Erythroblast (primary cell): ENCODE results near the gene UNK.

Experiments
- GATA1 ChIP-seq: IDR thresholded peaks from 2 replicates; pipeline ENCODE4 v1.6.1; 2011; ENCODE audit warnings: low read depth, mild to moderate bottlenecking, control low read depth, low read length, moderate library complexity
- POLR2A ChIP-seq: IDR thresholded peaks from 2 replicates; pipeline ENCODE4 v1.6.1; 2011; ENCODE audit warnings: mild to moderate bottlenecking, low read length

DNA sequence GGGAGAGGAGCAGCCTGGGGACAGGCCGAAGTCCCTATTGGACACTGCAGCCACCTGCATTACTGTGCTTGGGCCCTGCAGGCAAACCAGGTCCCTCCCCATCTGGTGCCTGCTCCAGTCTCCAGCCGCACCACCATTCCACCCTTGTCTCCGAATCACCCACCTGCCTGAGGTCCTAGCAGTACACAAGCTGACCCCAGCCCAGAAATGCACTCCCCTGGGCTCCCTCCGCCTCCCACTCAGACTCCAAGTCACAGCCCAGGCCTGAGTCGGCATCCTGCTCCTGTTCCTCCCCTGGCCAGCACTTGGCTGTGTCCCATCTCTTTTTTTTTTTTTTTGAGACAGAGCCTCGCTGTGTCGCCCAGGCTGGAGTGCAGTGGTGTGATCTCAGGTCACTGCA is 53.3 kb downstream of the UNK start:
- TF ChIP-seq POLR2A: no peak
- TF ChIP-seq GATA1: no peak
